NCI-H526 (cell line): ENCODE results near the gene ARHGAP26.

Experiments used
- DNase-seq, 2 experiments: peaks; one replicate each; lab custom pipeline; 2025; lab: John Stamatoyannopoulos, UW

Gene ARHGAP26, protein sequence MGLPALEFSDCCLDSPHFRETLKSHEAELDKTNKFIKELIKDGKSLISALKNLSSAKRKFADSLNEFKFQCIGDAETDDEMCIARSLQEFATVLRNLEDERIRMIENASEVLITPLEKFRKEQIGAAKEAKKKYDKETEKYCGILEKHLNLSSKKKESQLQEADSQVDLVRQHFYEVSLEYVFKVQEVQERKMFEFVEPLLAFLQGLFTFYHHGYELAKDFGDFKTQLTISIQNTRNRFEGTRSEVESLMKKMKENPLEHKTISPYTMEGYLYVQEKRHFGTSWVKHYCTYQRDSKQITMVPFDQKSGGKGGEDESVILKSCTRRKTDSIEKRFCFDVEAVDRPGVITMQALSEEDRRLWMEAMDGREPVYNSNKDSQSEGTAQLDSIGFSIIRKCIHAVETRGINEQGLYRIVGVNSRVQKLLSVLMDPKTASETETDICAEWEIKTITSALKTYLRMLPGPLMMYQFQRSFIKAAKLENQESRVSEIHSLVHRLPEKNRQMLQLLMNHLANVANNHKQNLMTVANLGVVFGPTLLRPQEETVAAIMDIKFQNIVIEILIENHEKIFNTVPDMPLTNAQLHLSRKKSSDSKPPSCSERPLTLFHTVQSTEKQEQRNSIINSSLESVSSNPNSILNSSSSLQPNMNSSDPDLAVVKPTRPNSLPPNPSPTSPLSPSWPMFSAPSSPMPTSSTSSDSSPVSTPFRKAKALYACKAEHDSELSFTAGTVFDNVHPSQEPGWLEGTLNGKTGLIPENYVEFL

DNA sequence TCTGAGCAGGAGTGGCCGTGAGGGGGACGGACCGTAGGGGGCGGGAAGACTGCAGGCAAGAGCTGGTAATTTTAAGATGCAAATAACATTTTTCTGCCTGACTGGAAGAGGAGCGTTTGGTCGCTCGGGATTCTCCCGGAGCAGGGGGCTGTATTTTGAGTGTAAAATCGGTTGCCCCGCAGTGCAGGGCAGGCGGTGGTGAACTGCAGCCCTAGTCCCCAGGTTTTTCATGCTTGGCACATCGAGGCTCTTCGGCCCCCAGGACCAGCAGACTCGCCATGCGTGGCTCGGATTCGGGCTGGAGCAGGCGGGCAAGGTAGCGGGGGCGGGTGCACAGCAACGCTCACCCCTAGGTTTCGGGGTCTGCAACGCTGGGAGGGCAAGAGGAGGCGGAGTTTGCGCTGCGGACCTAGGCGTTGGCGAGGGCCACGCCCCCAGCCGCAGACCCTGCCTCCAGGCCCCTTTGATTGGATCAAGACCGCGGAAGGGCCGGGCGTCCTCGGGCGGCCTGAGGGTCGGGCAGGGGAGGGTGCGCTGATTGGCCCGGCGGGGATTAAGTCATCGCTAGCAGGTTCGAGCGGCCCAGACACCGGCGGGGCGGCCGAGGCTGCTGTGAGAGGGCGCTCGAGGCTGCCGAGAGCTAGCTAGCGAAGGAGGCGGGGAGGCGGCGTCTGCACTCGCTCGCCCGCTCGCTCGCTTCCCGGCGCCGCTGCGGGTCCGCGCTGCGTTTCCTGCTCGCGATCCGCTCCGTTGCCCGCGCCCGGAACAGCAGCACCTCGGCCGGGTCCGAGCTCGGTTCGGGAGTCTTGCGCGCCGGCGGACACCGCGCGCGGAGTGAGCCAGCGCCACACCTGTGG, at the start of gene ARHGAP26:
Gene ARHGAP26, plus strand, starts transcription at position 585 of the 857 bp plus-strand sequence. CDS start 385 bp downstream, outside the sequence.
- peak; percentile 81 to 98 for DNase-seq

DNA sequence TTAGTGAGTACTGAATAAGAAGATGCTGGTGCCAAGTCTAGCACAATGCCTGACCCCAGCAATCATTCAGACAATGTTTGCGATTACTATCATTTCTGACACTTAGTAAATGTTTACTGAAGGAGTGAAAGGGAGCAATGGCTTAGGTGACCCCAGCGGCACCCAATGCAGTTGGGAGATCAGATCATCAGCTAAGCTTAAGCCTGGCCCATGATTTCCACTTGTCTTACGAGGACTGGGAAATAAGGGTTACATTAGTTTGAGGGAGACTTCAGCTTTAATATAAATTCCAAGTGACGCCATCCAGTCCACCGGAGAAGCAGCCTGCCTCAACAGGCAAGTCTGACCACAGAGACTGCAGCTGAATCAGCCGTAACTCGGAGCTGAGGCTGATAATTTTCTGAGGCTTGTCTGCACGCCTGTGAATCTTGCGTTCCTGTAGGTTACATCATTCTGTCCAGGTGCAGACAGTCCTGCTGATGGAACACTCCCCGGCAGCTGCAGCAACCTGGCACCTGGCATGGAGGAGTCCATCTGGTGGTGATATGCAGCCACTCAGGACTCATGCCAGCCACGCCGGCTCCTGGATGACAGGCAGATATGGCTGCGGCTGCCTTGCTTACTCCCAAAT, 49.4 kb upstream of the ARHGAP26 start:
- peak; percentile 16 to 67 for DNase-seq

DNA sequence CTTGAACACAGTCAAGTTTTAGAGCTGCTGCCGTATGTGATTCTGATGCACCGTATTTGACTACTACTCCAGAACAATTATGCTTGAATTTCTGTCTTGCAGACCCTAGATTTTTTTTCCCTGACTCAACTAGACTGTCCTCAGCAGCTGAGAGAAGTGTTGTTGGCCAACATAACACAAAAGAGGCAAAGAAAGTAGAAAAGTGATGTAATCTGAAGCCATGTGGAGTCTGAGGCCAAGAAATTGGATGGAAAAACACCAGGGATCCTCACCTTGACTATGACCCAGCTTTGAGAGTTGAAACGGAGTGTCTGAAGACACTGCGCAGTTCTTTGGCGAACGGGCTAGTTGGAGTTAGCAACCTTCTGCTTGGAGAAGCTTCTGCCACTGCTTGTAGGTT, 48.0 kb upstream of the ARHGAP26 start:
- DNase-seq: no peak

DNA sequence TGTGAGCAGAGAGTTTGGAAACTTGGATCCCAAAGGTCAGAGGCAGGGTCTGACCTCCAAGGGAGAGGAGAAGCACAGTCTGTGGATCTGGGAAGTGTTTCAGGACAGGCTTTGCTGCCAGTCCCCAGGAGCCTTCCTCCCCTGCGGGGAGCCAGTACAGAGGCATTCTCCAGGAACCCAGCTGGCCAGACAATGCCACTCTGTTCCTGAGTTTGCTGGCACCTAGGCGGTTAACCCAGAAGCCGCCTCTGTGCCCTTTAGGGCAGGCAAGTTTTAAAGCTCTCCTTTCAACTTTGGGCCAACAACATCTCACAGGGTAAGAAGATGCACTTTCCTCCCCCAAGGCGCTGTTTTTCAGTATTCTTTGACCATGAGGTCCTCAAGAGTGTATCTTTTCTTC, 47.3 kb upstream of the ARHGAP26 start:
- DNase-seq: no peak

DNA sequence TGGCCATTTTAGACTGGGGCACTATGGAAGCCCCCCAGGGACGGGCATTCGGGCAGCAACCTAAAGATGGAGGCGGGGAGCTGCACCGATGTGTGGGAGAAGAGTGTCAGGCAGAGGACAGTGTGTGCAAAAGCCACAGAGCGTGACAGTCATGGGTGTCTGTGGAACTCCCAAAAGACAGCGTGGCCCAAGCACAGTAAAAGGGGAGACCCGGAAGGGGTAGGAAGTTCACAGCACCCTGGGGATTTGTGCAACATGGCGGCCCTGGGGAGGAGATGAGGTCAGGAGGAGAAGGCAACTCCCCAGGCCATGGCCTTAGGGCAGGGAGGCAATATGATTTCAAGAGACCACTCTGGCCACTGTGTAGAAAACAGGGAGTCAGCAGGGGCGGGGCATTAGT, 45.4 kb upstream of the ARHGAP26 start:
- no peak for DNase-seq

DNA sequence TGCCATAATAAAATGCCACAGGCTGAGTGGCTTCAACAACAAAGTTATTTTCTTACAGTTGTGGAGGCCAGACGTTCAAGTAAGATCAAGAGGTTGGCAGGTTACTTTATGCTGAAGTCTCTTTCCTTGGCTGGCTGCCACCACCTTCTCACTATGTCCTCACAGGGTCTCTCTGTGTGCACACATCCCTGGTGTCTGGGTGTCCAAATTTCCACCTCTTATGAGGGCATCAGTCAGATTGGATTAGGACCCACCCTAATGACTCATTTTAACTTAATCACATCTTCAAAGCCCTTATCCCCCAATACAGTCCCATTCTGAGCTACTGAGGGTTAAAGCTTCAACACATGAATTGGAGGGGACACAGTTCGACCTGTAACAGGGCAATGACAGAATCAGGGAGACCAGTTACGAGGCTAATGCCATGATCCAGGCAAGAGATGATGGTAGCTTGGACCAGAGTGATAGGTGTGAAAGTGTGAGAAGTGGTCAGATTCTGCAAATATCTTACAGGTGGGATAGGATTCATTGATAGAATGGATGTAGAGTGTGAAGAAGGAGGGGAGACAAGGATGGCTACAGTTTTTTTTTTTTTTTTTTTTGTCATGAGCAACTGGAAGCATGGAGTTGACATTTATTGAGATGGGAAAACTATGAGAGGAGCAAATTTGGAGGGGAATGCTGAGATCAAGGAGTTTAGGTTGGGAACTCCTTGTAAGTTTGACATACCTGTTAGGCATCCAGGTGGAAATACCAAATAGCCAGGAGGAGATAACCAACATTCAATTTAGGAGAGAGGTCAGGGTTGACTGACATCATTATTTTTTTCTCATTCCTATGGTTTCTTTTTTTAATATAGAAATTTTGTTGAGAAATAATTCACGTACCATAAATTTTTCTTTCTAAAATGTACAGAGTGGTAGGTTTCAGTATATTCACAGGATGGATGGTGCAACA, 44.7 kb upstream of the ARHGAP26 start:
- no peak for DNase-seq

DNA sequence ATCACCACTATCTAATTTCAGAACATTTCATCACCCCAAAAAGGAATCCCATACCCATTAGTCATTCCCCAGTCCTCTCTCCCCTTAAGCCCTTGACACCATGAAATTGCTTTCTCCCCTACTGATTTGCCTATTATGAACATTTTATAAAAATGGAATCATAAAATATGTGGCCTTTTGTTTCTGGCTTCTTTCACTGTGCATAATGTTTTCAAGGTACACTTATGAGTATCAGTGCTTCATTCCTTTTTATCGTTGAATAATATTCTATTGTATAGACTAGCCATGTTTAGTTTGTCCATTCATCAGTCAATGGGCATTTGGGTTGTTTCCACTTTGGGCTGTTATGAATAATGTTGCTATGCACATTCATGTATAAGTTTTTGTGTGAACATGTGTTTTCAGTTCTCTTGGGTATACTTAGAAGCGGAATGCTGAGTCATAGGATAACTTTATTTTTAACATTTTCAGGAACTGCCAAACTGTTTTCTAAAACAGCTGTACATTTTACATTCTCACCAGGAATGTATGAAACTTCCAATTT, 43.9 kb upstream of the ARHGAP26 start:
- DNase-seq: no peak

DNA sequence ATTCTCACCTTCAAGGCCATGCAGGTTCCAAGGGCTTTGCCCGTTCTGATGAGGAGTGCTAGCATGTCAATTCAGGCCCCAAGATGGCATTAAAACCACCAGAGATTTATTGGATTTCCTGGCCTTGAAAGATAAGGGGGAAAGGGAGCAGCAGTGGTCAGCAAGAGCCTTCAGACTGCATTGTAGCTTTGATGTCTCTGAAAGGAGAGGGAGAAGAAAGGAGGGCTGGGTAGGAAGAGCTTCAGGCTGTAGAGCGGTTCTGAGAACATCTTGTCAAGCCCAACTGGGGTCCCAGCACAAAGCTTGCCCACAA, 42.5 kb upstream of the ARHGAP26 start:
- no peak for DNase-seq

DNA sequence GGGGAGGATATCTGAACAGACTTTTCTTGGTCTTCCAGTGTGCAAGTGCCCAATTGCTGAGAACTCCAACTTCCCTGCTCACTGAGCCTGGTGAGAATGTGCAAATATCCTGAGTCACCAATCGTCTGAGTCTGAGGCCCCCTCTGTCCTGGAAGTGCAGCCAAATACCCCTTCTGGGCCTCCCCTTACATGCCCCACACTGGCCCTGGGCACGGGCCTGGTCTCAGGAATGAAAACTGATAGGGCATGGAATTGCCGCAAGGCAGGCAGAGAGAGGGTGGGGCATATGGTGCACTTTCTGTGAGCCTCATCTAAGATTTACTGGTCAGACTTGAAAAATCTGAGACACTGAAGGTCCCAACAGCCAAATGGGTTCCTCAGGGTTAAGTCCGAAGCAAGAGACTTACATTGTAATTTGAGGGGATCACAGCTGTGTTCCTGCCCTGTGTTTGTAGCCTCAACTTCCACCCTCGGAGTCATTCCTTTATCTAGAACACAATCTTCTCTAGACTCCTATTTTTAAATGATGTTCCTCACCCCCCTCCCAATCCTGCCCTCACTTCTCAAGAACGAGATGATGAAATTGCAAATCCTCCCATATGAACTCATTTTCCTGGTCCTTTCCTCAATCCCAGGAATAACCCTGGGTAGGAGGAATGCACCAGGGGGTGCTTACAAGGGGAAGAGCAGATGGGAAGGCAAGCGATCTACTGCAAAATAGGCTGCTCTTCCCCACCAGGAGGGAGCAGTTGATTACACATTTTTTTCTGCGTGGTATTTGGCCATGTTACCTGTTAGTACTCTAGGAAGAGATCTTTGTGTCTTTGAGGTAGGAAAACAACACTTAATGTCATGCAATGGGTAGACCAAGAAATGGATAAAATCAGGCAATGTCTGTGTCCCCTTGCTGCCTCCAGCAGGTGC, 34.6 kb upstream of the ARHGAP26 start:
- no peak for DNase-seq

DNA sequence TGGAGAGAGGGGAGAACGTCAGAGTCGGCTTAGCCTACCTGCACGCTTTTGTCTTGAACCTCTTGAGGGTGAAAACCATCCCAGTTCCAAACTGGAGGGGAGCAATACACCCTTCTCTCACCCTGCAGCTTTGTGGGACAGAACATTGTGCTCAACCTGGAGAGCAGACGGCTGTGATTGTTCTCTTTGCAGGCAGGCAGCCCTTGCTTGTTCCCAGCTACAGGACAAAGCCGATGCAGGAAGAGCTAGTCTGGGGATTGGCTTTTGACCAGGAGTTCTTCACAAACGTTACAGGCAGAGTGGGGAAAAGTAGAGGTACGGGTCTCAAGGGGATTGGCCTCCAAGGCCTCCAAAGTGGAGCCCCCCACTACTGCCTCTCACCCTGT, 33.9 kb upstream of the ARHGAP26 start:
- DNase-seq: no peak

DNA sequence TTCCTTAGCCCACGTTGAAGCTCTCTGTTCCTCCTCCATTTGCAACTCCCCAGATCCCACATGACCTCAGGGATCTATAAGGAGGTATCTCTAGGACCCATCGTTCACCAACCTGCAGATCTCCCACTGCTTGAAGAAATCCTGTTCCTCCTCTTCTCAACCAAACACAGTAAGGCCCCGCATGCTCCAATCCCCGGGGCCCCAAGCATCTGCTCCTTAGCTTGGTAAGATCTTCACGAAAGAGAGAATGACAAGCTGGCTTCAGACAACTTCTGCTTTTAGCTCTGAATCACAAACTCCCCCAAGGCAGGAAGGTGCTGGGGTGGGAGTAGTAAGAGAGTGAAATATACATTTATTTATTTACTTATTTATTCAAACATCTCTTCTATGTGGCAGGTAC, 33.0 kb upstream of the ARHGAP26 start:
- no peak for DNase-seq

DNA sequence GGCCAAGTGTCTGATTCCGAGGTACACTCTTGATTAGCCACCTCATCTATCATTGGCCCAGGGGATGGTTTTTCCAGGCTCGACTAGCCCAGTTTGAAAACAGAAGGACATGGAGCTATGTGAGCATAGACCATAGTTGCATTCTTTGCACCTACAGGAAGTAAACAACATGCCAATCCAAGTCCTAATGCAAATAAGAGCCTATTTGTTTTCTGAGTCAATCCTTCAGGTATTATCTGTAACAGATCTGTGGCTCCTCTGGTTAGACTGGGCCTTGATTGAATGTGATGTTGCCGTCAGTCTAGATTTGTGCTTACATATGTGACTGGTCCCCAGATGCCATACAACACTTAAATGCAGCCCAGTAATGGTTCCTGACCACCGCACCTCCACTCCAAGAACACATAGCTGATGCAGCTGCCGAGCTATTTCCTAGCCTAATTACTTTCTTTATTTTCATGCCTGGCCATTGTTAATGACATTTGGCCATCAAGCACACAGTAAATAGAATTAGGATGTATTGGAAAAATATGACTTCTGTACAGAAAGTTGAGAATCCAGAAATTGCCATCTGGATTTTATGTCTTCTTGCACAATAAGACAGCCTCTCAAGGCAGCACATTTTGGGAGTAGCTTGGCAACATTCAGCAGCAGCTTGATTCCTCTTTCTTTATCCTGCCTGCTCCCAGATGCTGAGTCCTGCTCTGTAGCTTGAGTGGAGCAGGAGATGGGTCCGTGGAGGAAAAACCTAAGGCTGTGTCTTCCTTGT, 29.5 kb upstream of the ARHGAP26 start:
- DNase-seq: no peak

DNA sequence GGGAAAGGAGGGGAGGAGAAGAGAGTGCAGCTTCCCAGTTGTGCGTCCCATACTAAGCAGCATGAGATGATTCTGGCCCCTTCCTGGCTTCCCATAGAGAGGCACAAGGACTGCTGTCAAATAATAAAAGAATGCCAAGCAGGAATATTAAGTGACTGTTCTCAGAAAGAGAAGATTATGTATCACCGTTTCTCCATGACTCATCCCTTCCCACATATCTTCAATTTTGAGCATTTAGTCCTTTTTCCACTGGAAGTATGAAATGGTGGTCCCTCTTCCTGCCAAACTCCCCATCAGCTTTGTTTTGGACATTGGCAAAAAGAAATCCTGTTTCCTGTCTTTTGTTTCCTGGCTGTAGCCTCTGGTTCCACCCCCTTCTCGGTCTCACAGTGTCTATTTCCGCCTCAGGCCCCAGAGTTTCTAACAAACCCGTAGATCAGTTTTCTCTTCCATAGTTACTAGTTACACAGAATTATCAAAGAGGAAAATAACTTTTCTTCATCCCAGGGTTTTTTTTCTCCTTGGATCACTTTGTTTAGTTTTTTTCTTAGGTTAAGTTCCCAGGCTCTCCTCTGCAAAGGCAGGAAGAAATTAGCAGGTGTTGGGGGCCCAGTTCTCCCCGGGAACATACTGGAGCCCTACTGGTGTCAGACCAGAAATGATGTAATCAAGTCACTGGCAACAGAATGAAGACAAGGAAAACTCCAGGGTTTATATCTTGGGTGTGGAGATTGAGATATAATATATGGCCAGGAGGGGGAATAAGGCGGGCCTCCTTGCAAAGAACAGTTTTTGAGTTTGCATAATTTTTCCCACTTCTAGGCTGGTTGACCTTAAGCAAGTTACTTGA, 26.4 kb upstream of the ARHGAP26 start:
- DNase-seq: no peak

DNA sequence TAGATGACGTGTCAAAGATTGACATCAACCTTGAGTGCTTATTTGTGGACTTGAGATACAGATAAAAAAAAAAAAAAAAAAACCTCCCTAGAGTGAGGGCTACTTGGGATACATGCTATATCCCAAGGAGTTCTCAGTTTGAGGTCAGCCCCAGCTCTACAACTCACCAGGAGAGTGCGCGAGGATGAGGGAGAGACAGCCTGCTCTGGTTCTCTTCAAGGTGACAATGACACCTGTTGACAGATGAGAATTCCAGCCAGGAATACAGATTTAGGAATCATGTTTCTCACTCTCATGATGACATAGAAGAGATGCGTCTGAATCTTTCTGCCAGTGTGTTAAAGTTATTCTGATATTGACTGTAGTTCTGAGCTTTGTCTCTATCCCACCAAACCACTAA, 24.9 kb upstream of the ARHGAP26 start:
- no peak for DNase-seq

DNA sequence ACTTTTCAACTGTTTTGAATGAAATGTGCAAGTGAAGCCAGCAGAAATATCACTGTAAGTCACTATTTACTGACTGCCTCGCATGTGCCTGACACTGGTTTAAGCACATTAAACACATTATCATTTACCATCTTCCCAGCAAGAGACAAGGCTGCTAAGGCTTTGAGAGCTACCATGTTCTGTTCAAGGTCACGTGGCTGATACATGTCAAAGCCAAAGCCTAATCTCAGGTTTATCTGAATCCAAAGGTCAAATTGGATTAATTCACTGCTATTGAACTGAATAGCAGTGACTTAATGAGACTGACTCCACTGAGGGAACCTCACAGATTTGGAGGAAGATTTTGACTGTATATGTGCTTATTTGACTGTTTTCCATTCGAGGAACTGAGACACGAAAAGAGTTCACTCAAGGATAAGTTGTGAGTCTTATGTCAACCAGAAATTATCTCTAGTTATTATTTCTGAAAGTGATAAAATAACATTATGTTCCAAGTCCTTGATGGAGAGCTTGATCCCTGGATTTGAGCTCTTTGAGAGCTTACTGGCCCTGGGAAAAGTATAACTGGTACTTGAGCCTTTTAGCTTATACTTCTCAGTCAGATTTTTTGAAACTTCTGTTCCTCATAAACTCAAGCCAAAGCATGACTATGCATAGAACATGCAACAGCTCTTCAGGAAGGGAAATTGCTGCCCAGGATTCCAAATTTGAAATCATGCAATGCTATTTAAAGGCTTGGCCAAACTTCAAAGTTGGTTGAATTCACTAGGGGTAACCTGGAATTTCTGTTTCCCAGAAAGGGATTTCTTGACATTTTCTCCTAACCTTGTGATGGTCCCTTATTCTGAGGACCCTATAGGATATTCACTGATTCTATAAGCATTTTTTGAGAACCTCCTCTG, 23.4 kb upstream of the ARHGAP26 start:
- DNase-seq: no peak

DNA sequence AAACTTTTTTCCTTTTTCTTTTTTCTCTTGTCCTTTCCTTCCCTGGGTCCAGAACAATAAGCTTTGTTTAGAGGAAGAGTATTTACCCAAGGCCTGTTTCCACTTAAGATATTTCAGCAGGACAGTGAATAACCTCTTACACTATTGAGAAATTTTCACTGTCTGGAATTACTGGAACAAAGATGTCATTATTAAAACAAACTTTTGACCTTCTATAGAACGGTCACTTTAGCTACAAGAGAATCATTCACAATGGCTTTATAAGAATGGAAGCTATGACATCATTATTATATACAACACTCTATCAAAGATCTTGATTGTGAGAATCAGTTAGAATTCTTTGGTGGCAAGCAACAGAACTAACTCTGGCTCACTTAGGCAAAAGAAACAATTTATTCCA, 22.0 kb upstream of the ARHGAP26 start:
- DNase-seq: no peak
